Prostate gland (tissue), 2 donors: ENCODE data around the gene NUTM1. TPM values are rescaled to one million over a fixed set of nuclear protein-coding genes. Genes with fewer than 3 reads are reported as not detected.

Experiments used
- DNase-seq: peaks from one replicate; pipeline ENCODE4 v3.0.0-alpha.2; 2019; ENCODE audit warnings: low spot score
- H3K27ac ChIP-seq, 2 donors: fragments of 200-600 bp; sonication (generic); 2 replicates each; pipeline ENCODE4 v1.5.1; 2017 to 2019
- H3K27me3 ChIP-seq: fragments of 200-600 bp; sonication (generic); replicated peaks from 2 replicates; pipeline ENCODE4 v1.5.1; 2019; ENCODE audit not compliant: insufficient read depth
- H3K36me3 ChIP-seq, 2 donors: fragments of 200-600 bp; sonication (generic); 1 replicate in 1 of 2; 2 replicates in 1 of 2; pipeline versions ENCODE4 v1.5.1 to v1.8.1; 2017 to 2019
- H3K4me1 ChIP-seq: fragments of 200-600 bp; sonication (generic); replicated peaks from 2 replicates; pipeline ENCODE4 v1.5.1; 2019
- H3K4me3 ChIP-seq, 2 donors: fragments of 200-600 bp; sonication (generic); 2 replicates each; pipeline ENCODE4 v1.5.1; 2017 to 2019
- H3K9me3 ChIP-seq: fragments of 200-600 bp; sonication (generic); 2 replicates; pipeline ENCODE4 v1.5.1; 2017
- POLR2A ChIP-seq: fragments of 450-650 bp; IDR thresholded peaks from one replicate; pipeline ENCODE4 v1.6.1; 2016; ENCODE audit warnings: antibody characterized with exemption, mild to moderate bottlenecking
- POLR2AphosphoS5 ChIP-seq: sonication (generic); formaldehyde crosslinking; IDR thresholded peaks from one replicate; pipeline ENCODE4 v1.6.1; 2017; ENCODE audit warnings: antibody characterized with exemption
- WGBS: methylation state at CpG from one replicate; pipeline ENCODE4 v1.1.5; 2018; 5-methylcytosine and 5-hydroxymethylcytosine counted together
- intact Hi-C: fragments of 100-400 bp; cut with DNase I; formaldehyde crosslinking; loops from one replicate; pipeline ENCODE4 v1.14.2; 2022
- total RNA-seq, 2 donors: library from RNA; depleted of rRNA; stranded (reverse); fragments of >200 nt; gene quantifications; one replicate each; pipeline ENCODE4 v1.1.0, GENCODE V29; 2016
- TF ChIP-seq, protein P1 (sequence below), 4 experiments: fragments of 200-600 bp in 2 of 4; fragments of 450-650 bp in 2 of 4; sonication (generic) in 2 of 4; IDR thresholded peaks; 1 replicate in 3 of 4; 2 replicates in 1 of 4; pipeline ENCODE4 v1.5.1; 2016 to 2019; ENCODE audit warnings: antibody characterized with exemption in 4 of 4, mild to moderate bottlenecking in 2 of 4, moderate library complexity in 2 of 4

The NUTM1 gene
- total RNA-seq, 2 donors from 2014 or later = 6.9 TPM; not detected in 1

DNA sequence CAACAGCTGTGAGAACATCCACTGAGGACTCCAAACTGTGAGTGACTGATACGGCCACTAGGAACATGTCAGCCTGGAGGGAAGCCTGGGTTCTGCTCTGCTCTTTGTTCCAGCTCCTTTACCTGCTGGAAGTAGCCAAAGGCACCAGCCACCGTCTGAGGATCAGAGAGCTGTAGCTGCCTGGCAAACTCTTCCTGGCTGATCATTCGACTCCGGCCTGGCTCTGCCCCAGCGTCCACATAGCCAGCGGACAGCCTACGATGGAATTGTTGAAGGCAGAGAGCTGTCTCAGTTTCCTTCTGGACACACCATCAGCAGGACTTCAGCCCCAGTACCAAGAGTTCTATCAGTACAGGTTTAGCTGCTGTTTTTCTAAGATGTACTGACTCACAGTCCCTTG, 18.2 kb downstream of the NUTM1 start:
- H3K27ac ChIP-seq = no peak overlapping the region
- H3K9me3 ChIP-seq = no peaks in the 10 kb centered on the region
- H3K4me1 ChIP-seq = no peaks in the 10 kb centered on the region
- H3K27me3 ChIP-seq = no peaks in the 10 kb centered on the region
- TF ChIP-seq, protein P1, sequence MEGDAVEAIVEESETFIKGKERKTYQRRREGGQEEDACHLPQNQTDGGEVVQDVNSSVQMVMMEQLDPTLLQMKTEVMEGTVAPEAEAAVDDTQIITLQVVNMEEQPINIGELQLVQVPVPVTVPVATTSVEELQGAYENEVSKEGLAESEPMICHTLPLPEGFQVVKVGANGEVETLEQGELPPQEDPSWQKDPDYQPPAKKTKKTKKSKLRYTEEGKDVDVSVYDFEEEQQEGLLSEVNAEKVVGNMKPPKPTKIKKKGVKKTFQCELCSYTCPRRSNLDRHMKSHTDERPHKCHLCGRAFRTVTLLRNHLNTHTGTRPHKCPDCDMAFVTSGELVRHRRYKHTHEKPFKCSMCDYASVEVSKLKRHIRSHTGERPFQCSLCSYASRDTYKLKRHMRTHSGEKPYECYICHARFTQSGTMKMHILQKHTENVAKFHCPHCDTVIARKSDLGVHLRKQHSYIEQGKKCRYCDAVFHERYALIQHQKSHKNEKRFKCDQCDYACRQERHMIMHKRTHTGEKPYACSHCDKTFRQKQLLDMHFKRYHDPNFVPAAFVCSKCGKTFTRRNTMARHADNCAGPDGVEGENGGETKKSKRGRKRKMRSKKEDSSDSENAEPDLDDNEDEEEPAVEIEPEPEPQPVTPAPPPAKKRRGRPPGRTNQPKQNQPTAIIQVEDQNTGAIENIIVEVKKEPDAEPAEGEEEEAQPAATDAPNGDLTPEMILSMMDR (IDR thresholded peaks at IDR 0.05) = no peak
- TF ChIP-seq POLR2A (no peak), POLR2AphosphoS5 (no peak)
- WGBS = 90% methylated on average over 7 of the region's 7 CpGs
- H3K36me3 ChIP-seq = no peaks in the 10 kb centered on the region
- no peak for DNase-seq
- intact Hi-C loops = no loop called here
- no peak overlapping the region for H3K4me3 ChIP-seq

DNA sequence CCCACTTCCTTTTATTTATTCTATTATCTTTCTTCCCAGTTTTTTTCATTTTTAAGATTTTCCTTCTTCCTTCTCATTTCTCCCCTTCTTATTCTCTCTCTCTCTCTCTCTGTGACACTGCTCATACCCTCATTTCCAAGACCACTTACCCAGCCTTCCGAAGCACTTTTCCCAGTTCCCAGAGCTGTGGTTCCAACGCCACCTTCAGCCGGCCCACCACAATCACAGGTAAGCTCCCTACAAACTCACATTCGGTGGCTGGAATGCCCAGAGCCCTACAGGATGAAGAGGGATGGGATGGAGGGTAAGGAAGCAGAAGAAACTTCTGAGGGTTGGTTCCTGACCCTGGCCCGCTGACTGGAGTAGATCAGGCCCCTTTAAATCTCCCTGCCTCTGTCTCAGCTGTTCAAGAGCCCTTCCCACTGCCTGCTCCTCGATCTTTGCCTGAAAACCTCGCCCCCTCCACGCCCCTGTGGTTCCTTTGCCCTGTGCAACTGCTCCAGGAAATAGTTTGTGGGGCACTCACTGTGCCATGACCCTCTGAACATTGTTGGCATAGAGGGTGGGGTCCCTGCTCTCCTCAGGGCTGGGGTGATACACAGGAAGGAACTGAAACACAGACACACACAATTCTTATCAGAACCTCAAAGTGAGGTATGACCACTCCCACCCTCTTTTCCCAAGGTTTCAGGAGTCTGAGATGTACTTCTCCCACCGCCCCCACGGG, 19.1 kb downstream of the NUTM1 start:
- no peak for DNase-seq
- H3K4me3 ChIP-seq = no peak overlapping the region
- intact Hi-C loops = no loop called here
- no peaks in the 10 kb centered on the region for H3K27me3 ChIP-seq
- H3K36me3 ChIP-seq = no peaks in the 10 kb centered on the region
- TF ChIP-seq, protein P1 (IDR thresholded peaks at IDR 0.05) = no peak
- TF ChIP-seq POLR2AphosphoS5 = no peak
- no peak for TF ChIP-seq POLR2A
- 84% methylated on average over 10 of the region's 10 CpGs for WGBS
- H3K9me3 ChIP-seq = no peaks in the 10 kb centered on the region
- no peaks in the 10 kb centered on the region for H3K4me1 ChIP-seq
- H3K27ac ChIP-seq = no peak overlapping the region

DNA sequence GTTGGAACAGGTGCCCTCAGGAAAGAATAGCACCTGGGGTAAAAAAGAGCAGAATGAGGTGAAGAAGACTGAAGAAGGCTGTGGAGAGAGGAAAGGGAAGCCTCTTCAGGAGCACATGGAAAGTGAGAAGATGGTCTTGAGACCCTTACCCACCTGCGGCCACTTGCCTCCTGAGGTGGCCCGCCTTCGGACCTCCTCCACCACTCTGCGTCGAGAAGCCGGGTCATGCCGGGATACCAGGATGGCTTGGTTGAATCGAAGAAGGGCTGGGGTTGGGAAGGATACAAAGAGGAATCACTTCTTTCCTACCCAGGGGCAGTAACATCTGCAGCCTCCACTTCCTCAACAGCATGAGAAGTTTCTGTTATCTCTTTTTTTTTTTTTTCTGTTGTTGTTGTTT, 20.9 kb downstream of the NUTM1 start:
- intact Hi-C loops = no loop called here
- Histone ChIP-seq H3K4me3 (no peak overlapping the region), H3K27me3 (no peaks in the 10 kb centered on the region), H3K27ac (no peak overlapping the region), H3K4me1 (no peaks in the 10 kb centered on the region), H3K36me3 (no peaks in the 10 kb centered on the region), H3K9me3 (no peaks in the 10 kb centered on the region)
- TF ChIP-seq, protein P1 (IDR thresholded peaks at IDR 0.05) = no peak
- TF ChIP-seq POLR2AphosphoS5 (no peak), POLR2A (no peak)
- WGBS = 95% methylated on average over 8 of the region's 8 CpGs
- no peak for DNase-seq

DNA sequence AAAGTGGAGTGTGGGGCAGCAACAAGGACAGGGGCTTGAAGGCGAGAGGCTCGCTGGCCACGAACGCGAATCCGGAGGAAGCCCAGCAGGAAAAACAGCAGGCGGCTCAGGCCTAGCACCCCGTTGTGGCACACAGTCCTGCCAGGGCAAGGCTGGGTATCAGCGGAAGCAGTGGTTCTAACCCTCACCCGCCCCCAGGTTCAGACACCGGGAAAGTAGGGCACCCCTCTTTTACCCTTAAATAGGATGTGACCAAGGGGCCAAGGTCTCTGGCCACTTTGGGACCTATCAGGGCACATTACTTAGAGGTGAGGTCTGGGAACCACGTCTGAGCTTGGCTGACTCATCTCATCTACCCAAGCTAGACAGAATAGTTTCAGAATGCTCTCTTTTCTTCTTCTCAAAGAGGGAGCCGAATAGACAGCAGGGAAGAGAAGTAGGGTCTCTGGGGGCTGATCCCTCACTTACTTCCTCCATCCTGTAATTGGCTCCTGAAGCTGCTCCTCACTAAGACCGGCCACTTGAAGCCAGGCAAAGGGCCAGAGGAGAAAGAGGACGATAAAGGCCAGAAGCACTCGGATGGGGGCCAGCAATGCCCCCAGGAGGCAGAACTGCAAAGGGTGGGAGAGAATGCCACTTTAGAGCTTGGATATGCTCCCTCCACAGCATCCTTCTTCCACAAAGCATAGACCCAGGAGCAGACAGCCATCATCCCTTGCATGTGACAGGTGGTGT, 22.1 kb downstream of the NUTM1 start:
- no peak for DNase-seq
- Histone ChIP-seq H3K9me3 (no peaks in the 10 kb centered on the region), H3K4me3 (no peak overlapping the region), H3K4me1 (no peaks in the 10 kb centered on the region), H3K27me3 (no peaks in the 10 kb centered on the region), H3K27ac (no peak overlapping the region), H3K36me3 (no peaks in the 10 kb centered on the region)
- intact Hi-C loops = no loop called here
- TF ChIP-seq POLR2A (no peak), POLR2AphosphoS5 (no peak)
- TF ChIP-seq, protein P1 (IDR thresholded peaks at IDR 0.05) = no peak
- 90% methylated on average over 16 of the region's 16 CpGs for WGBS
